IPS DF 4.7 (cell line): ENCODE measurements around the gene RBBP8NL.

Experiments
- DNase-seq: peaks from one replicate; pipeline ENCODE4 v3.0.0-alpha.2; 2013; ENCODE audit warnings: low spot score; ENCODE audit errors: extremely low read depth

The RBBP8NL gene

GRCh38 chr20:62362991-62363919, 64.1 kb downstream of the RBBP8NL start:
- no peak for DNase-seq

GRCh38 chr20:62362590-62362940, 64.8 kb downstream of the RBBP8NL start:
- DNase-seq = no peak

- DNase-seq = no peak
Observed at GRCh38 chr20:62361799-62362589, 65.3 kb downstream of the RBBP8NL start.

GRCh38 chr20:62360854-62361798, 66.2 kb downstream of the RBBP8NL start:
- DNase-seq = no peak
